ENCODE measurements around the gene SEPTIN7. TPM values are rescaled to one million over a fixed set of nuclear protein-coding genes. Genes with fewer than 3 reads are reported as not detected.

SEPTIN7 gene
- total and polyA plus RNA-seq, 9 of the 15 experiments (the other 6 are each of a cell fraction or from before 2014, with no cell fraction given) = 95.0 to 268 (median 163) TPM

- TF ChIP-seq THAP7 (CRISPR knock-in tag; IDR thresholded peaks at IDR 0.05) (no peak), ZNF212 (CRISPR knock-in tag; IDR thresholded peaks at IDR 0.05) (no peak), KLF6 (CRISPR knock-in tag; IDR thresholded peaks at IDR 0.05; ENCODE audit: borderline replicate concordance) (peak; percentile 92; the same call in 1 of the 2 replicates), SAP30 (IDR thresholded peaks at IDR 0.05; ENCODE audit: borderline replicate concordance, insufficient read depth, low read depth, low read length, poor library complexity, severe bottlenecking) (no peak), NONO (IDR thresholded peaks at IDR 0.05; ENCODE audit: low read depth in 2 of 2, low read length in 1 of 2) (no peak), ID3 (CRISPR knock-in tag; IDR thresholded peaks at IDR 0.05) (no peak), ID3 (tag; IDR thresholded peaks at IDR 0.05) (no peak), NR4A1 (CRISPR knock-in tag; IDR thresholded peaks at IDR 0.05) (no peak), NR4A1 (tag; IDR thresholded peaks at IDR 0.05) (peak; percentile 36; the same call in 1 of the 2 replicates), FOSL1 (tag; conservative IDR thresholded peaks at IDR 0.05) (peak; percentile 54; the same call in 1 of the 2 replicates), SMAD4 (CRISPR knock-in tag; conservative IDR thresholded peaks at IDR 0.05) (no peak)
- TF ChIP-seq, protein P1, sequence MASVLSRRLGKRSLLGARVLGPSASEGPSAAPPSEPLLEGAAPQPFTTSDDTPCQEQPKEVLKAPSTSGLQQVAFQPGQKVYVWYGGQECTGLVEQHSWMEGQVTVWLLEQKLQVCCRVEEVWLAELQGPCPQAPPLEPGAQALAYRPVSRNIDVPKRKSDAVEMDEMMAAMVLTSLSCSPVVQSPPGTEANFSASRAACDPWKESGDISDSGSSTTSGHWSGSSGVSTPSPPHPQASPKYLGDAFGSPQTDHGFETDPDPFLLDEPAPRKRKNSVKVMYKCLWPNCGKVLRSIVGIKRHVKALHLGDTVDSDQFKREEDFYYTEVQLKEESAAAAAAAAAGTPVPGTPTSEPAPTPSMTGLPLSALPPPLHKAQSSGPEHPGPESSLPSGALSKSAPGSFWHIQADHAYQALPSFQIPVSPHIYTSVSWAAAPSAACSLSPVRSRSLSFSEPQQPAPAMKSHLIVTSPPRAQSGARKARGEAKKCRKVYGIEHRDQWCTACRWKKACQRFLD (CRISPR knock-in tag; IDR thresholded peaks at IDR 0.05) = peak; percentile 90
- TF ChIP-seq, protein P2, sequence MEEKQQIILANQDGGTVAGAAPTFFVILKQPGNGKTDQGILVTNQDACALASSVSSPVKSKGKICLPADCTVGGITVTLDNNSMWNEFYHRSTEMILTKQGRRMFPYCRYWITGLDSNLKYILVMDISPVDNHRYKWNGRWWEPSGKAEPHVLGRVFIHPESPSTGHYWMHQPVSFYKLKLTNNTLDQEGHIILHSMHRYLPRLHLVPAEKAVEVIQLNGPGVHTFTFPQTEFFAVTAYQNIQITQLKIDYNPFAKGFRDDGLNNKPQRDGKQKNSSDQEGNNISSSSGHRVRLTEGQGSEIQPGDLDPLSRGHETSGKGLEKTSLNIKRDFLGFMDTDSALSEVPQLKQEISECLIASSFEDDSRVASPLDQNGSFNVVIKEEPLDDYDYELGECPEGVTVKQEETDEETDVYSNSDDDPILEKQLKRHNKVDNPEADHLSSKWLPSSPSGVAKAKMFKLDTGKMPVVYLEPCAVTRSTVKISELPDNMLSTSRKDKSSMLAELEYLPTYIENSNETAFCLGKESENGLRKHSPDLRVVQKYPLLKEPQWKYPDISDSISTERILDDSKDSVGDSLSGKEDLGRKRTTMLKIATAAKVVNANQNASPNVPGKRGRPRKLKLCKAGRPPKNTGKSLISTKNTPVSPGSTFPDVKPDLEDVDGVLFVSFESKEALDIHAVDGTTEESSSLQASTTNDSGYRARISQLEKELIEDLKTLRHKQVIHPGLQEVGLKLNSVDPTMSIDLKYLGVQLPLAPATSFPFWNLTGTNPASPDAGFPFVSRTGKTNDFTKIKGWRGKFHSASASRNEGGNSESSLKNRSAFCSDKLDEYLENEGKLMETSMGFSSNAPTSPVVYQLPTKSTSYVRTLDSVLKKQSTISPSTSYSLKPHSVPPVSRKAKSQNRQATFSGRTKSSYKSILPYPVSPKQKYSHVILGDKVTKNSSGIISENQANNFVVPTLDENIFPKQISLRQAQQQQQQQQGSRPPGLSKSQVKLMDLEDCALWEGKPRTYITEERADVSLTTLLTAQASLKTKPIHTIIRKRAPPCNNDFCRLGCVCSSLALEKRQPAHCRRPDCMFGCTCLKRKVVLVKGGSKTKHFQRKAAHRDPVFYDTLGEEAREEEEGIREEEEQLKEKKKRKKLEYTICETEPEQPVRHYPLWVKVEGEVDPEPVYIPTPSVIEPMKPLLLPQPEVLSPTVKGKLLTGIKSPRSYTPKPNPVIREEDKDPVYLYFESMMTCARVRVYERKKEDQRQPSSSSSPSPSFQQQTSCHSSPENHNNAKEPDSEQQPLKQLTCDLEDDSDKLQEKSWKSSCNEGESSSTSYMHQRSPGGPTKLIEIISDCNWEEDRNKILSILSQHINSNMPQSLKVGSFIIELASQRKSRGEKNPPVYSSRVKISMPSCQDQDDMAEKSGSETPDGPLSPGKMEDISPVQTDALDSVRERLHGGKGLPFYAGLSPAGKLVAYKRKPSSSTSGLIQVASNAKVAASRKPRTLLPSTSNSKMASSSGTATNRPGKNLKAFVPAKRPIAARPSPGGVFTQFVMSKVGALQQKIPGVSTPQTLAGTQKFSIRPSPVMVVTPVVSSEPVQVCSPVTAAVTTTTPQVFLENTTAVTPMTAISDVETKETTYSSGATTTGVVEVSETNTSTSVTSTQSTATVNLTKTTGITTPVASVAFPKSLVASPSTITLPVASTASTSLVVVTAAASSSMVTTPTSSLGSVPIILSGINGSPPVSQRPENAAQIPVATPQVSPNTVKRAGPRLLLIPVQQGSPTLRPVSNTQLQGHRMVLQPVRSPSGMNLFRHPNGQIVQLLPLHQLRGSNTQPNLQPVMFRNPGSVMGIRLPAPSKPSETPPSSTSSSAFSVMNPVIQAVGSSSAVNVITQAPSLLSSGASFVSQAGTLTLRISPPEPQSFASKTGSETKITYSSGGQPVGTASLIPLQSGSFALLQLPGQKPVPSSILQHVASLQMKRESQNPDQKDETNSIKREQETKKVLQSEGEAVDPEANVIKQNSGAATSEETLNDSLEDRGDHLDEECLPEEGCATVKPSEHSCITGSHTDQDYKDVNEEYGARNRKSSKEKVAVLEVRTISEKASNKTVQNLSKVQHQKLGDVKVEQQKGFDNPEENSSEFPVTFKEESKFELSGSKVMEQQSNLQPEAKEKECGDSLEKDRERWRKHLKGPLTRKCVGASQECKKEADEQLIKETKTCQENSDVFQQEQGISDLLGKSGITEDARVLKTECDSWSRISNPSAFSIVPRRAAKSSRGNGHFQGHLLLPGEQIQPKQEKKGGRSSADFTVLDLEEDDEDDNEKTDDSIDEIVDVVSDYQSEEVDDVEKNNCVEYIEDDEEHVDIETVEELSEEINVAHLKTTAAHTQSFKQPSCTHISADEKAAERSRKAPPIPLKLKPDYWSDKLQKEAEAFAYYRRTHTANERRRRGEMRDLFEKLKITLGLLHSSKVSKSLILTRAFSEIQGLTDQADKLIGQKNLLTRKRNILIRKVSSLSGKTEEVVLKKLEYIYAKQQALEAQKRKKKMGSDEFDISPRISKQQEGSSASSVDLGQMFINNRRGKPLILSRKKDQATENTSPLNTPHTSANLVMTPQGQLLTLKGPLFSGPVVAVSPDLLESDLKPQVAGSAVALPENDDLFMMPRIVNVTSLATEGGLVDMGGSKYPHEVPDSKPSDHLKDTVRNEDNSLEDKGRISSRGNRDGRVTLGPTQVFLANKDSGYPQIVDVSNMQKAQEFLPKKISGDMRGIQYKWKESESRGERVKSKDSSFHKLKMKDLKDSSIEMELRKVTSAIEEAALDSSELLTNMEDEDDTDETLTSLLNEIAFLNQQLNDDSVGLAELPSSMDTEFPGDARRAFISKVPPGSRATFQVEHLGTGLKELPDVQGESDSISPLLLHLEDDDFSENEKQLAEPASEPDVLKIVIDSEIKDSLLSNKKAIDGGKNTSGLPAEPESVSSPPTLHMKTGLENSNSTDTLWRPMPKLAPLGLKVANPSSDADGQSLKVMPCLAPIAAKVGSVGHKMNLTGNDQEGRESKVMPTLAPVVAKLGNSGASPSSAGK (IDR thresholded peaks at IDR 0.05) = no peak
Measured at GRCh38 chr7:35800718-35801391, at the start of gene SEPTIN7 (continued).

Data from K562 (cell line).